Dedifferentiated amniotic fluid mesenchymal stem cell (primary cell): Measurements from ENCODE around the gene SFTPD.

Experiments used
- DNase-seq: peaks from one replicate; pipeline ENCODE4 v3.0.0-alpha.2; 2016; ENCODE audit errors: extremely low spot score

The SFTPD gene

GRCh38 chr10:79944428-79945395 is 4.2 kb downstream of the SFTPD start:
- DNase-seq = no peak

- no peak for DNase-seq
These were observed 5.0 kb downstream of the SFTPD start for GRCh38 chr10:79943871-79944270.

- DNase-seq = no peak
These were observed 6.4 kb downstream of the SFTPD start for GRCh38 chr10:79942261-79943185.

GRCh38 chr10:79941585-79942210 is 7.2 kb downstream of the SFTPD start:
- no peak for DNase-seq

- DNase-seq = no peak
These were observed 7.8 kb downstream of the SFTPD start for GRCh38 chr10:79941146-79941545.

GRCh38 chr10:79940431-79940830 is 8.5 kb downstream of the SFTPD start:
- DNase-seq = no peak

GRCh38 chr10:79939969-79940368 is 8.9 kb downstream of the SFTPD start:
- no peak for DNase-seq

- DNase-seq = no peak
These were observed 10.0 kb downstream of the SFTPD start for GRCh38 chr10:79938728-79939406.

GRCh38 chr10:79937701-79938151 is 11.2 kb downstream of the SFTPD start:
- DNase-seq = no peak

- DNase-seq = no peak
These were observed 12.0 kb downstream of the SFTPD start for GRCh38 chr10:79936625-79937615.

- DNase-seq = no peak
These were observed 14.9 kb downstream of the SFTPD start for GRCh38 chr10:79933961-79934360.

- DNase-seq = no peak
These were observed 16.0 kb downstream of the SFTPD start for GRCh38 chr10:79932841-79933379.

- no peak for DNase-seq
These were observed 16.6 kb downstream of the SFTPD start for GRCh38 chr10:79932307-79932706.

GRCh38 chr10:79930751-79931150 is 18.2 kb downstream of the SFTPD start:
- no peak for DNase-seq

- DNase-seq = no peak
These were observed 18.6 kb downstream of the SFTPD start for GRCh38 chr10:79930267-79930666.

- peak; percentile 53 for DNase-seq
These were observed 19.4 kb downstream of the SFTPD start for GRCh38 chr10:79929409-79929904.

GRCh38 chr10:79928028-79928583 is 20.8 kb downstream of the SFTPD start:
- DNase-seq = no peak

- DNase-seq = no peak
These were observed 21.6 kb downstream of the SFTPD start for GRCh38 chr10:79927111-79927828.

GRCh38 chr10:79926037-79926436 is 22.9 kb downstream of the SFTPD start:
- no peak for DNase-seq
